Keratinocyte (primary cell): Measurements from ENCODE around the gene MAP3K5. TPM values are rescaled to one million over a fixed set of nuclear protein-coding genes. Genes with fewer than 3 reads are reported as not detected.

Experiments used
- DNase-seq: peaks from one replicate; pipeline ENCODE4 v3.0.0-alpha.2; 2011; ENCODE audit warnings: low read depth, missing footprints, low spot score
- FAIRE-seq: peaks from 2 replicates; lab custom pipeline; 2011; peaks lifted over from hg19 to GRCh38; lab: Jason Lieb, UNC
- H2AFZ ChIP-seq: 2 replicates; pipeline ENCODE4 v1.6.0; 2012; ENCODE audit warnings: low read length, control low read depth, inconsistent platforms; ENCODE audit not compliant: control insufficient read depth
- H3K27ac ChIP-seq: 2 replicates; pipeline ENCODE4 v1.5.1; 2011; ENCODE audit warnings: low read length; ENCODE audit not compliant: control insufficient read depth, insufficient read depth
- H3K27me3 ChIP-seq: 3 replicates; pipeline ENCODE4 v1.6.0; 2011; ENCODE audit warnings: low read length; ENCODE audit not compliant: control insufficient read depth, insufficient read depth; ENCODE audit errors: extremely low read depth
- H3K36me3 ChIP-seq, 2 experiments: 2 replicates in 1 of 2; 3 replicates in 1 of 2; pipeline ENCODE4 v1.5.1; 2011; ENCODE audit warnings: low read length in 2 of 2, mild to moderate bottlenecking in 1 of 2; ENCODE audit not compliant: control insufficient read depth in 2 of 2, insufficient read depth in 2 of 2; ENCODE audit errors: extremely low read depth in 1 of 2
- H3K4me1 ChIP-seq: 3 replicates; pipeline ENCODE4 v1.5.1; 2011; ENCODE audit warnings: low read length; ENCODE audit not compliant: control insufficient read depth, insufficient read depth; ENCODE audit errors: extremely low read depth
- H3K4me2 ChIP-seq: 3 replicates; pipeline ENCODE4 v1.6.0; 2011; ENCODE audit warnings: low read depth, low read length; ENCODE audit not compliant: control insufficient read depth, insufficient read depth; ENCODE audit errors: extremely low read depth
- H3K4me3 ChIP-seq, 3 experiments: fragments of 200-600 bp in 1 of 3; sonication (generic) in 1 of 3; 2 replicates in 2 of 3; 3 replicates in 1 of 3; pipeline ENCODE4 v1.5.1; 2011 to 2016; ENCODE audit warnings: low read length in 3 of 3, mild to moderate bottlenecking in 3 of 3, control low read depth in 2 of 3, inconsistent platforms in 1 of 3, low read depth in 1 of 3, mixed read lengths in 1 of 3, mixed run types in 1 of 3, moderate library complexity in 1 of 3; ENCODE audit not compliant: control insufficient read depth in 2 of 3, insufficient read depth in 2 of 3; ENCODE audit errors: extremely low read depth in 1 of 3
- H3K79me2 ChIP-seq: 2 replicates; pipeline ENCODE4 v1.6.0; 2012; ENCODE audit warnings: low read length; ENCODE audit not compliant: control insufficient read depth, insufficient read depth
- H3K9ac ChIP-seq: 3 replicates; pipeline ENCODE4 v1.6.0; 2011; ENCODE audit warnings: low read length; ENCODE audit not compliant: control insufficient read depth, insufficient read depth; ENCODE audit errors: extremely low read depth
- H3K9me1 ChIP-seq: 3 replicates; pipeline ENCODE4 v1.6.0; 2011; ENCODE audit warnings: low read length; ENCODE audit not compliant: control insufficient read depth, insufficient read depth; ENCODE audit errors: extremely low read depth
- H3K9me3 ChIP-seq: 2 replicates; pipeline ENCODE4 v1.5.1; 2012; ENCODE audit warnings: low read depth, low read length; ENCODE audit not compliant: control insufficient read depth
- H4K20me1 ChIP-seq: 3 replicates; pipeline ENCODE4 v1.6.0; 2011; ENCODE audit warnings: low read length; ENCODE audit not compliant: control insufficient read depth, insufficient read depth; ENCODE audit errors: extremely low read depth
- CTCF ChIP-seq, 3 experiments: IDR thresholded peaks in 1 of 3; conservative IDR thresholded peaks in 1 of 3; optimal IDR thresholded peaks in 1 of 3; 2 replicates in 2 of 3; 3 replicates in 1 of 3; pipeline versions ENCODE3 to v1.5.1; 2011; ENCODE audit warnings: low read length in 3 of 3, mild to moderate bottlenecking in 3 of 3, moderate library complexity in 2 of 3, control low read depth in 1 of 3, inconsistent platforms in 1 of 3; ENCODE audit not compliant: insufficient read depth in 2 of 3; ENCODE audit errors: extremely low read depth in 1 of 3
- EZH2 ChIP-seq: IDR thresholded peaks from one replicate; pipeline ENCODE4 v1.6.1; 2012; ENCODE audit warnings: inconsistent platforms, mild to moderate bottlenecking, low read length, moderate library complexity
- dilution Hi-C: fragments of 300-500 bp; cut with MboI; formaldehyde crosslinking; loops from one replicate; pipeline ENCODE4 v1.7.0; 2020; ENCODE audit warnings: low sequenced_read_pairs; ENCODE audit not compliant: extremely low pct_ligation_motif_present
- polyA plus RNA-seq, 5 experiments: library from polyadenylated mRNA; depleted of rRNA in 3 of 5; stranded (reverse) in 3 of 5; stranded (forward) in 1 of 5; unstranded in 1 of 5; fragments of >200 nt; gene quantifications; 1 replicate in 1 of 5; 2 replicates in 3 of 5; 3 replicates in 1 of 5; pipeline versions ENCODE4 v1.2.1 to v1.2.3, GENCODE V29; 2011 to 2012; ENCODE audit warnings: missing spikeins in 2 of 5, low read depth in 1 of 5, low replicate concordance in 1 of 5

Gene MAP3K5
- polyA plus RNA-seq, 1 donor (not counting 4 experiments of a cell fraction or from before 2014, with no cell fraction given) = 3.4 TPM

- Histone ChIP-seq H3K9me3 (no peaks in the 10 kb centered on the region), H2AFZ (no peak overlapping the region), H3K36me3 (peaks cover 0 to 2% of the 10 kb centered on the region in 2 experiments), H3K27me3 (no peaks in the 10 kb centered on the region), H3K27ac (no peak overlapping the region), H3K9me1 (no peaks in the 10 kb centered on the region), H3K4me1 (no peaks in the 10 kb centered on the region), H3K4me2 (no peak overlapping the region), H3K4me3 (no peak overlapping the region), H3K79me2 (no peaks in the 10 kb centered on the region), H4K20me1 (no peaks in the 10 kb centered on the region), H3K9ac (no peak overlapping the region)
- DNase-seq = no peak
- TF ChIP-seq EZH2 = no peak
- no peak for TF ChIP-seq CTCF (optimal IDR thresholded peaks at IDR 0.05 in 1 of 3, IDR thresholded peaks at IDR 0.05 in 1 of 3, conservative IDR thresholded peaks at IDR 0.05 in 1 of 3; ENCODE audit: extremely low read depth in 1 of 3, insufficient read depth in 2 of 3, low read length in 3 of 3)
- dilution Hi-C loops = no loop called here
- FAIRE-seq = no peak
Measured at GRCh38 chr6:136576821-136577220, 215.5 kb downstream of the MAP3K5 start.

DNA sequence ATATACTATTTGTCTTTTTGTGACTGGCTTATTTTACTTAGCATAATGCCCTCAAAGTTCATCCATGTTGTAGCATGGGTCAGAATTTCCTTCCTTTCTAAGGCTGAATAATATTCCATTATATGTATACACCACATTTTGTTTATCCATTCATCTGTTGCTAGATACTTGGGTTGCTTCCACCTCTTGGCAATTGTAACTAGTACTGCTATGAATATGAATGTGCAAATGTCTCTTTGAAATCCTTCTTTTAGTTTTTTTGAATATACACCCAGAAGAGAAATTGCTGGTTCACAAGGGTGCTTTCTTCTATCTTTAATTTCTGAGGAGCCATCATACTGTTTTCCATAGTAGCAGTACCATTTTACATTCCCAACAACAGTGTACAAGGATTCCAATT, 220.8 kb downstream of the MAP3K5 start:
- H3K27me3 ChIP-seq = no peaks in the 10 kb centered on the region
- H4K20me1 ChIP-seq = no peaks in the 10 kb centered on the region
- H3K27ac ChIP-seq = no peak overlapping the region
- no peaks in the 10 kb centered on the region for H3K4me1 ChIP-seq
- no peaks in the 10 kb centered on the region for H3K9me1 ChIP-seq
- FAIRE-seq = no peak
- H3K9ac ChIP-seq = no peak overlapping the region
- H3K4me2 ChIP-seq = no peak overlapping the region
- no peaks in the 10 kb centered on the region for H3K79me2 ChIP-seq
- no peak overlapping the region for H3K4me3 ChIP-seq
- no peaks in the 10 kb centered on the region for H3K36me3 ChIP-seq
- DNase-seq = no peak
- no peak overlapping the region for H2AFZ ChIP-seq
- TF ChIP-seq EZH2 (no peak), CTCF (optimal IDR thresholded peaks at IDR 0.05 in 1 of 3, IDR thresholded peaks at IDR 0.05 in 1 of 3, conservative IDR thresholded peaks at IDR 0.05 in 1 of 3; ENCODE audit: extremely low read depth in 1 of 3, insufficient read depth in 2 of 3, low read length in 3 of 3) (no peak)
- dilution Hi-C loops = no loop called here
- H3K9me3 ChIP-seq = peaks cover 2% of the 10 kb centered on the region
